Tibial nerve (tissue), 4 donors: ENCODE data around the gene VSIG10L2. TPM values are rescaled to one million over a fixed set of nuclear protein-coding genes. Genes with fewer than 3 reads are reported as not detected.

Experiments used
- DNase-seq, 2 donors: peaks; one replicate each; pipeline ENCODE4 v3.0.0-alpha.2; 2019; ENCODE audit warnings: low spot score in 2 of 2
- H3K27ac ChIP-seq, 4 donors: fragments of 200-600 bp; sonication (generic) in 3 of 4; one replicate each; pipeline ENCODE4 v1.5.1; 2017 to 2019; ENCODE audit warnings: mild to moderate bottlenecking in 1 of 4
- H3K27me3 ChIP-seq, 2 donors: fragments of 200-600 bp; sonication (generic) in 1 of 2; one replicate each; pipeline versions ENCODE4 v1.5.1 to v1.6.0; 2017 to 2019
- H3K36me3 ChIP-seq, 3 donors: fragments of 200-600 bp; sonication (generic); one replicate each; pipeline ENCODE4 v1.5.1; 2018 to 2019
- H3K4me1 ChIP-seq, 4 donors: fragments of 200-600 bp; sonication (generic) in 3 of 4; one replicate each; pipeline ENCODE4 v1.5.1; 2017 to 2019
- H3K4me3 ChIP-seq, 4 donors: fragments of 200-600 bp; sonication (generic) in 3 of 4; one replicate each; pipeline ENCODE4 v1.5.1; 2017 to 2019; ENCODE audit warnings: mild to moderate bottlenecking in 1 of 4, moderate library complexity in 1 of 4
- H3K9me3 ChIP-seq, 4 donors: fragments of 200-600 bp; sonication (generic) in 3 of 4; one replicate each; pipeline ENCODE4 v1.5.1; 2017 to 2019
- EP300 ChIP-seq, 2 donors: sonication (generic); formaldehyde crosslinking; IDR thresholded peaks; one replicate each; pipeline ENCODE4 v1.6.1; 2017; ENCODE audit warnings: antibody characterized with exemption in 2 of 2, mild to moderate bottlenecking in 1 of 2
- POLR2A ChIP-seq, 2 donors: fragments of 450-650 bp; IDR thresholded peaks; one replicate each; pipeline ENCODE4 v1.6.1; 2017; ENCODE audit warnings: antibody characterized with exemption in 2 of 2, mild to moderate bottlenecking in 2 of 2, moderate library complexity in 2 of 2
- WGBS, 2 donors: methylation state at CpG; one replicate each; pipeline ENCODE4 v1.1.5; 2018; 5-methylcytosine and 5-hydroxymethylcytosine counted together
- total RNA-seq, 4 donors: library from RNA; depleted of rRNA; stranded (reverse); fragments of >200 nt; gene quantifications; one replicate each; pipeline ENCODE4 v1.1.0, GENCODE V29; 2016
- TF ChIP-seq, protein P1 (sequence below), 5 experiments: fragments of 200-600 bp in 3 of 5; fragments of 450-650 bp in 2 of 5; sonication (generic) in 3 of 5; IDR thresholded peaks; one replicate each; pipeline ENCODE4 v1.5.1; 2016 to 2019; ENCODE audit warnings: antibody characterized with exemption in 5 of 5, mild to moderate bottlenecking in 3 of 5, moderate library complexity in 2 of 5

The VSIG10L2 gene
- total RNA-seq, 4 donors from 2014 or later, result not detected

- 92 to 97% methylated on average over 15 of the region's 15 CpGs for WGBS, 2 donors
- Histone ChIP-seq H3K9me3 (no peaks in the 10 kb centered on the region), H3K27me3 (no peaks in the 10 kb centered on the region), H3K4me1 (peaks cover 0 to 43% (median 7%) of the 10 kb centered on the region in 4 donors), H3K27ac (peak overlapping the region in 2 of 4 donors; percentile 72 to 82), H3K4me3 (no peak overlapping the region), H3K36me3 (peaks cover 0 to 6% (median 0%) of the 10 kb centered on the region in 3 donors)
- no peak for DNase-seq
- TF ChIP-seq EP300 (IDR thresholded peaks at IDR 0.05), result no peak
- TF ChIP-seq, protein P1, sequence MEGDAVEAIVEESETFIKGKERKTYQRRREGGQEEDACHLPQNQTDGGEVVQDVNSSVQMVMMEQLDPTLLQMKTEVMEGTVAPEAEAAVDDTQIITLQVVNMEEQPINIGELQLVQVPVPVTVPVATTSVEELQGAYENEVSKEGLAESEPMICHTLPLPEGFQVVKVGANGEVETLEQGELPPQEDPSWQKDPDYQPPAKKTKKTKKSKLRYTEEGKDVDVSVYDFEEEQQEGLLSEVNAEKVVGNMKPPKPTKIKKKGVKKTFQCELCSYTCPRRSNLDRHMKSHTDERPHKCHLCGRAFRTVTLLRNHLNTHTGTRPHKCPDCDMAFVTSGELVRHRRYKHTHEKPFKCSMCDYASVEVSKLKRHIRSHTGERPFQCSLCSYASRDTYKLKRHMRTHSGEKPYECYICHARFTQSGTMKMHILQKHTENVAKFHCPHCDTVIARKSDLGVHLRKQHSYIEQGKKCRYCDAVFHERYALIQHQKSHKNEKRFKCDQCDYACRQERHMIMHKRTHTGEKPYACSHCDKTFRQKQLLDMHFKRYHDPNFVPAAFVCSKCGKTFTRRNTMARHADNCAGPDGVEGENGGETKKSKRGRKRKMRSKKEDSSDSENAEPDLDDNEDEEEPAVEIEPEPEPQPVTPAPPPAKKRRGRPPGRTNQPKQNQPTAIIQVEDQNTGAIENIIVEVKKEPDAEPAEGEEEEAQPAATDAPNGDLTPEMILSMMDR (IDR thresholded peaks at IDR 0.05), result no peak
- no peak for TF ChIP-seq POLR2A (IDR thresholded peaks at IDR 0.05)
Observed at GRCh38 chr11:125954945-125955640, 9.2 kb downstream of the VSIG10L2 start.

- 90 to 100% methylated on average over 1 to 2 of the region's 2 CpGs for WGBS, 2 donors
- Histone ChIP-seq H3K27me3 (no peaks in the 10 kb centered on the region), H3K9me3 (no peaks in the 10 kb centered on the region), H3K4me1 (peaks cover 0 to 40% (median 7%) of the 10 kb centered on the region in 4 donors), H3K36me3 (peaks cover 0 to 13% (median 0%) of the 10 kb centered on the region in 3 donors), H3K27ac (peak overlapping the region in 3 of 4 donors; percentile 5 to 82 (median 72)), H3K4me3 (no peak overlapping the region)
- TF ChIP-seq POLR2A (IDR thresholded peaks at IDR 0.05) (no peak), EP300 (IDR thresholded peaks at IDR 0.05) (no peak)
- TF ChIP-seq, protein P1 (IDR thresholded peaks at IDR 0.05), result no peak
- DNase-seq, result no peak
Observed at GRCh38 chr11:125955856-125956255, 10.0 kb downstream of the VSIG10L2 start.

DNA sequence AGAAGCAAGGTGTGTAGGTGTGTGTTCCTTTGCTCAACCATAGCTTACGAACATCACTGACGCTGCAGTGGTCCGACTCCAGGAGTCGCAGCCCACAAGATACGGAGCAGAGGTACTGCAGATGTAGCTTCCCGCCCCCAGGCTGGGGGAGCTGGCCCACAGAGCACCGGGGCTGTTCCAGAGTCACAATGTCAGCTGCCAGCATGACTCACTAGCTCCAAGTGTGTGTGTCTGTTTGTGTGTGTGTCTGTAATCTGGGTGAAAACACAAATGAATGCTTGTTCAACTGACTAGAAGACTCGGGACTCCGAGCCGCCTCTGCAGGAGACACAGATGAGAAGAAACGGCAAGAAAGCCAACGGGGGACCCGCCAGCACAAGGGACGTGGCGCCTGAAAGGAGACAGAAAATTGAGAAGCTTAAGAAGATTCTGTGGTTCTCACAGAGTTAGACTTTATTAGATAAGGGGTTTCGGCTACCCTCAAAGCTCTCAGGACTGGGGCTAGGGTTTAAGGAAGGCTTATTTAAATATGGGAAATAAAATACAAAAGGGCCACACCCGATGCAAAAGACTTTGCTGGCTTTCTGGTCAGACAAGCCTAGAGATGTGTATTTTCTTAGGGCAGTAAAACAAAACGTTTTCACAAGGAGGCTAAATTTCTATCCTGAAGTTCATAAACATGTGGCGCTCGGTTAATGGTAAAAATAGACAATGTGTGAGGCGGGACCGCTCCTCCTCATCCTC is 10.7 kb downstream of the VSIG10L2 start:
- Histone ChIP-seq H3K27ac (peak overlapping the region in 3 of 4 donors; percentile 5 to 82 (median 72)), H3K36me3 (peaks cover 0 to 20% (median 0%) of the 10 kb centered on the region in 3 donors), H3K9me3 (no peaks in the 10 kb centered on the region), H3K4me1 (peaks cover 0 to 36% (median 7%) of the 10 kb centered on the region in 4 donors), H3K4me3 (no peak overlapping the region), H3K27me3 (no peaks in the 10 kb centered on the region)
- peak in 1 of 2 donors; percentile 65 for TF ChIP-seq EP300 (IDR thresholded peaks at IDR 0.05)
- no peak for TF ChIP-seq POLR2A (IDR thresholded peaks at IDR 0.05)
- DNase-seq, result peak in 1 of 2 donors; percentile 22
- WGBS, 2 donors, result 47 to 51% methylated on average over 22 of the region's 22 CpGs

DNA sequence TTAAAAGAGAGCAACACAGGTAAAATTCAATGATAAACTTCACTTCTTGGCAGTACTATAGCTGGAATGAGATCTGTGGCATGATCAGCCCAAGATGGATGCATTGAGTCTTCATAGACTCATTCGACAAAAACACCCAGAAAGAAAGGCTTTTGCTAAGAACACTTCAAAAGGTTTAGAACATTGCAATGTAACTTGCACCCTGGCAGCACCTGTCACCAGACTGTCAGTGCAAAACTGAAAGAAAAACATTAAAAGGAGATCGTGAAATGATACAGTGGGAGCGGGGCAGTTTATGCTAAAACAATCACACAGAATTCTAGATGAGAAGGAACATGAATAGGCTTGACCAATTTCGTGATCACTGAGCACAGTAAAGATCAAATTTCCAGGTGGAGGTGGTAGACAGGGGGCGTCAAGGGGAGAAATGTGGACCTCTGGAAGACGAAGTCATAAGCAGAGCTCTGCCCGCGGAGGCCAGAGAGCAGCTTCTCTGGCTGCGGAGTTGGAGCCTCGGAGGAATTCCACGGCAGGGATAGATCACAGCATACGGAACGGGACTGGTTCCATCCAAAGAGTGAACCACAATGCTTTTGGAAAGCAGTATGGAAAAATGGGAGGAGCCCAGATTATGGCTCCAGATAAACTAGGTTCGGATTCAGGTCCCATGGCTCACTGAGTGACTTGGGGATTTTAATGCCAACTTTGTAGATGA is 11.9 kb downstream of the VSIG10L2 start:
- no peak overlapping the region for H3K4me3 ChIP-seq

More for the DNA sequence above, 11.9 kb downstream of the VSIG10L2 start:
- TF ChIP-seq, protein P1 (IDR thresholded peaks at IDR 0.05), result no peak
- TF ChIP-seq POLR2A (IDR thresholded peaks at IDR 0.05) (no peak), EP300 (IDR thresholded peaks at IDR 0.05) (no peak)
- WGBS, 2 donors, result 92 to 93% methylated on average over 14 of the region's 14 CpGs
- H3K36me3 ChIP-seq, result peaks cover 0 to 32% (median 0%) of the 10 kb centered on the region in 3 donors
- peaks cover 0 to 29% (median 7%) of the 10 kb centered on the region in 4 donors for H3K4me1 ChIP-seq
- no peak for DNase-seq
- H3K27me3 ChIP-seq, result no peaks in the 10 kb centered on the region
- peaks cover 0 to 8% (median 2%) of the 10 kb centered on the region in 4 donors for H3K9me3 ChIP-seq
- peak overlapping the region in 3 of 4 donors; percentile 10 to 63 (median 17) for H3K27ac ChIP-seq
